Neuron (in vitro differentiated cells): ENCODE data around the gene CEP85L.

Source experiments
- H2AFZ ChIP-seq: one replicate; pipeline ENCODE4 v1.6.1; 2013; ENCODE audit warnings: low read depth, mild to moderate bottlenecking, inconsistent platforms, low read length, moderate library complexity
- H3K27me3 ChIP-seq: one replicate; pipeline ENCODE4 v1.6.1; 2013; ENCODE audit warnings: low read length; ENCODE audit not compliant: insufficient read depth
- H3K36me3 ChIP-seq: one replicate; pipeline ENCODE4 v1.6.1; 2013; ENCODE audit warnings: low read length; ENCODE audit not compliant: insufficient read depth
- H3K4me1 ChIP-seq: one replicate; pipeline ENCODE4 v1.6.1; 2013; ENCODE audit warnings: low read length; ENCODE audit not compliant: insufficient read depth
- H3K4me3 ChIP-seq: 2 replicates; pipeline ENCODE4 v1.5.1; 2013; ENCODE audit warnings: mild to moderate bottlenecking, low read length, moderate library complexity
- H3K9me3 ChIP-seq: one replicate; pipeline ENCODE4 v1.6.1; 2013; ENCODE audit warnings: low read length

The CEP85L gene

GRCh38 chr6:118597636-118598035, 53.8 kb downstream of the CEP85L start:
- H3K9me3 ChIP-seq, result no peaks in the 10 kb centered on the region
- H3K4me3 ChIP-seq, result no peak overlapping the region
- no peak overlapping the region for H2AFZ ChIP-seq
- H3K4me1 ChIP-seq, result peaks cover 3% of the 10 kb centered on the region
- H3K27me3 ChIP-seq, result no peaks in the 10 kb centered on the region
- no peaks in the 10 kb centered on the region for H3K36me3 ChIP-seq

GRCh38 chr6:118596774-118597320, 54.5 kb downstream of the CEP85L start:
- Histone ChIP-seq H3K27me3 (no peaks in the 10 kb centered on the region), H3K9me3 (no peaks in the 10 kb centered on the region), H3K36me3 (no peaks in the 10 kb centered on the region), H2AFZ (no peak overlapping the region), H3K4me1 (peaks cover 3% of the 10 kb centered on the region), H3K4me3 (no peak overlapping the region)

DNA sequence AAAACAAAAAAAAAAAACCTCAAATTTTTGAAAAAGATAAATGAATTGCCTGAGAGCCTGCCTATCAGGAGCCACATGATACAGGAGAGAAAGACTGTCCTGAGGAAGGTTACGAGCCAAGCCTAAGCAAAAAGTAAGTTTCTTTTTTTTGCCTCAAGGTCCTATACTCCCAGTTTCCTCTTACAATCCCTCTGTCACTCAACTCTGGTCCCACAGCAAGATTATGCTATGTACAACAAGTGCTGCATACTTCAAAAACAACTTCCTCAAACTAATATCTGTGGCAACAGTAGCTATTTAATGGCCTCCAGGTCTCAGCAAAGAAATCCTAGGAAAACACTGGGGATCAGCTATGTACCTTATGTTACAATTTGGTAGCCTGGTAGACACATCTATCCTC, 56.5 kb downstream of the CEP85L start:
- H3K9me3 ChIP-seq, result no peaks in the 10 kb centered on the region
- H3K4me1 ChIP-seq, result peaks cover 3% of the 10 kb centered on the region
- H3K4me3 ChIP-seq, result no peak overlapping the region
- H2AFZ ChIP-seq, result no peak overlapping the region
- no peaks in the 10 kb centered on the region for H3K27me3 ChIP-seq
- no peaks in the 10 kb centered on the region for H3K36me3 ChIP-seq

- H3K27me3 ChIP-seq, result no peaks in the 10 kb centered on the region
- H3K4me1 ChIP-seq, result no peaks in the 10 kb centered on the region
Measured at GRCh38 chr6:118591897-118592296, 59.5 kb downstream of the CEP85L start.

DNA sequence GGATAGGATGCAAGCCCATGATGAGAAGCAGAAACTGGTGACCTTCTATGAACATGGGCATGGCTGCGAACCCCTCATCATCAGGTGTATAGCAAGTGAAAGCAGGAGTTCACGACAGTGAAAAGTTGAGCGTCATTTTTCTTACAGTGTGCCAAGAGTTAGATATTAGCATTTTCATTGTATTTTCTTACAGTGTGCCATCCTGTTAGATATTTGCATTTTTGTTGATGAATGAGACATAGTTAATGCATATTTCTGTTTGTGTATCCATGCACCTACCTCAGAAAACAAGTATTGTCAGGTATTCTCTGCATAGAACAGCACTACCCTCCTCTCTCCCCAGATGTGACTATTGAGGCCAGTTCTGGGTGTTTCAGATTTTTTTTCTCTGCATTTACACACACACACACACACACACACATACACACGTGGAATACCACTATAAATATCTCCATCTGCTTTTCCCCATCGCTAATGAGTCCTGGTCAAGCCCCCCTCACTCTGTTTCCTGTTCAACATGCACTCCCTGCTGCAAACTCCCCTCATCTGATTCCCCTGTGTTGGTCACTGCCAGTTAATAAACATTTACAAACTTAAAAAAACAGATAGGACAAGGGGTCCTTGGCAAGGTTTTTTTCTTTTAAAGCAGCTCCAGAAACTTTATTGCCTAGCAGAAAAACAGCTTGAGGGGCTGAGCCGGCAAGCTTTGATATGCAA, 61.6 kb downstream of the CEP85L start:
- Histone ChIP-seq H3K27me3 (no peaks in the 10 kb centered on the region), H3K4me3 (no peak overlapping the region), H3K36me3 (no peaks in the 10 kb centered on the region), H3K9me3 (peaks cover 3% of the 10 kb centered on the region), H2AFZ (no peak overlapping the region), H3K4me1 (no peaks in the 10 kb centered on the region)

More at GRCh38 chr6:118591897-118592296, 59.5 kb downstream of the CEP85L start:
- H2AFZ ChIP-seq, result no peak overlapping the region
- no peaks in the 10 kb centered on the region for H3K36me3 ChIP-seq
- H3K4me3 ChIP-seq, result no peak overlapping the region
- no peaks in the 10 kb centered on the region for H3K9me3 ChIP-seq

- Histone ChIP-seq H3K4me3 (no peak overlapping the region), H3K4me1 (no peaks in the 10 kb centered on the region), H3K9me3 (peaks cover 3% of the 10 kb centered on the region), H3K36me3 (no peaks in the 10 kb centered on the region), H3K27me3 (no peaks in the 10 kb centered on the region), H2AFZ (no peak overlapping the region)
Measured at GRCh38 chr6:118589186-118589585, 62.2 kb downstream of the CEP85L start.

DNA sequence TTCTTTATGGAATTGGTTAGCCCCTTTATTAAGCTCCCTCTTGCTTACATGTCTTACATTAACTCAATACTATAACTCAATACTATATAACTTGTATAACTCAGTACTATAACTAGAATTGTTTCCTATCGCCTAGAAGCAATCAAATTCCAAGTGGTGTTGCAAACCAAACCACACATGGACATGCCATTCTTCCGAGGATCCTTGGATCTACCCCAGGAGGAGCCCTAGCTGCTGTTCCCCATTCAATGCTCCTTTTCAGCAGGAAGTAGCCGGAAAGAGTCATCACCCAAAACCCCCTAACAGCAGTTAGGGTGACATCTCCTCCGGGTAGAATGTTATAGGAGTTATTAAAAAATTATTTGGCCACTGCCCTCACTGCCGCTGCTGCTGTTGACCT, 62.8 kb downstream of the CEP85L start:
- H3K9me3 ChIP-seq, result peaks cover 3% of the 10 kb centered on the region
- no peaks in the 10 kb centered on the region for H3K36me3 ChIP-seq
- H3K4me3 ChIP-seq, result no peak overlapping the region
- no peaks in the 10 kb centered on the region for H3K27me3 ChIP-seq
- no peaks in the 10 kb centered on the region for H3K4me1 ChIP-seq
- no peak overlapping the region for H2AFZ ChIP-seq

DNA sequence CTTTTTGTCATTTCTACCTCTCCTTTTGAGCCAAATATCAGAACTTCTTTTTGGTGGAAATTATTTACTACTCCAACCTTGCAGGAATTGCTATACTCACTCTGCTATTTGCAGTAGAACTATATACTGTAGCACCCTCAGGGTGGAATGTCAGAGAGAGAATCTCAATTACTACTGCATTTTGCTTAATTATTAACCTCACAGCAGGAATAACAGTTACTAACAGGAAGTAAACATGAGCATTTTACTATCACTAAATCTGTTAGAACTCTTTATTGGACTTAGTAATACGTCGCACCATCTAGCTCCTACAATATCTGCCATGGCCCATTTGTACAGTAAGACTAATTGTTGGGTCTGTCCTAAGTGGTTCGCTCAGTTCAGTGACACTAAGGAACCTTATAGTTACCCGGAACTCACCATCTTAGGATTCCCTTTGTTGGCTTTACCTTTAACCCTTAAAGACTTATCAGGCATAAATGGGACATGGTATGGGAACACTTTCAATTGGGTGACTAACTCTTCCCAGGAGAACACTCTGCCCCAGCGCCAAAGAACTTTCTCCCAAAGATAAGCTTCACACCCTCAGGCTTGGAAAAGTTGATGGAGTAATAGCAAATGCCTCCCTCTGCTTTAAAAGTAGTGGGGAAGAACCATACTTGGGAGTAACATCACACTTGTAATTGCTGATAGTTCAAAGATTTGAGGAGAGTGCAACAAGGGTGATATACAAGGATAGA, 64.5 kb downstream of the CEP85L start:
- H2AFZ ChIP-seq, result no peak overlapping the region
- H3K27me3 ChIP-seq, result no peaks in the 10 kb centered on the region
- H3K4me1 ChIP-seq, result no peaks in the 10 kb centered on the region
- no peaks in the 10 kb centered on the region for H3K36me3 ChIP-seq
- H3K4me3 ChIP-seq, result no peak overlapping the region
- peaks cover 3% of the 10 kb centered on the region for H3K9me3 ChIP-seq

DNA sequence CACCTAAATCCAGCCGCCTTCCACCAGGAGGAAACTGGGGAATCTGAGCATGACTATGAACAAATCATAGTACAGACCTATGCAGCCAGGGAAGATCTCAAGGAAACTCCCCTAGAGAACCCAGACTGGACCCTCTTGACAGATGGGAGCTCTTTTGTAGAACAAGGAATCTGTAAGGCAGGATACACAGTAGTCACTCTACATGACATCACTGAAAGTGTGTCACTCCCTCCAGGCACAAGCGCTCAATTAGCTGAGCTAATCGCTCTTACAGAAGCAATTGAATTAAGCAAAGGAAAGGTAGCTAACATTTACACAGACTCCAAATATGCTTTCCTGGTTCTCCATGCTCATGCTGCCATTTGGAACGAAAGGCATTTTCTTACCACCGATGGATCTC, 66.5 kb downstream of the CEP85L start:
- Histone ChIP-seq H3K36me3 (no peaks in the 10 kb centered on the region), H3K4me1 (no peaks in the 10 kb centered on the region), H2AFZ (no peak overlapping the region), H3K9me3 (peaks cover 3% of the 10 kb centered on the region), H3K4me3 (no peak overlapping the region), H3K27me3 (no peaks in the 10 kb centered on the region)

DNA sequence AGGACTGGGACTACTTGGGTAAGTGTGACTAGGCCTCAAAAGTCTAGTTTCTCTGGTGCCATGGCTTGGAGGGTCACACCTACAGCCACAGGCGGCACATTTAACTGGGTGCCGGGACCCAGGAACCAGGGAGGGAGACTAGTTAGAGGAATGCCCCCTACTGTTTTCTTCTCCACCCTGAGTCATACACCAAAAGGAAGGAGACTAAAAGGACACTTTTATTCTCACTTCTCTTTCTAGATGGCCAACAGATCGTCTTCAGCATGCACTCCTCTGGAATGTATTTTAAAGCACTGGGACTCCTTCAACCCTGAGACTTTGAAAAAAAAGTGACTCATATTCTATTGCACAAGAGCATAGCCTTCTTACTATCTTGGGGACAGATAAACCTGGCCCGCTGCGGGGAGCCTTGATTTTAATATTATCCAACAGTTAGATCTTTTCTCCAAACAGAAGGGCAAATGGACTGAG, 69.9 kb downstream of the CEP85L start:
- H3K4me3 ChIP-seq, result no peak overlapping the region
- H3K4me1 ChIP-seq, result no peaks in the 10 kb centered on the region
- H3K36me3 ChIP-seq, result no peaks in the 10 kb centered on the region
- no peaks in the 10 kb centered on the region for H3K27me3 ChIP-seq
- no peak overlapping the region for H2AFZ ChIP-seq
- peaks cover 7% of the 10 kb centered on the region for H3K9me3 ChIP-seq

DNA sequence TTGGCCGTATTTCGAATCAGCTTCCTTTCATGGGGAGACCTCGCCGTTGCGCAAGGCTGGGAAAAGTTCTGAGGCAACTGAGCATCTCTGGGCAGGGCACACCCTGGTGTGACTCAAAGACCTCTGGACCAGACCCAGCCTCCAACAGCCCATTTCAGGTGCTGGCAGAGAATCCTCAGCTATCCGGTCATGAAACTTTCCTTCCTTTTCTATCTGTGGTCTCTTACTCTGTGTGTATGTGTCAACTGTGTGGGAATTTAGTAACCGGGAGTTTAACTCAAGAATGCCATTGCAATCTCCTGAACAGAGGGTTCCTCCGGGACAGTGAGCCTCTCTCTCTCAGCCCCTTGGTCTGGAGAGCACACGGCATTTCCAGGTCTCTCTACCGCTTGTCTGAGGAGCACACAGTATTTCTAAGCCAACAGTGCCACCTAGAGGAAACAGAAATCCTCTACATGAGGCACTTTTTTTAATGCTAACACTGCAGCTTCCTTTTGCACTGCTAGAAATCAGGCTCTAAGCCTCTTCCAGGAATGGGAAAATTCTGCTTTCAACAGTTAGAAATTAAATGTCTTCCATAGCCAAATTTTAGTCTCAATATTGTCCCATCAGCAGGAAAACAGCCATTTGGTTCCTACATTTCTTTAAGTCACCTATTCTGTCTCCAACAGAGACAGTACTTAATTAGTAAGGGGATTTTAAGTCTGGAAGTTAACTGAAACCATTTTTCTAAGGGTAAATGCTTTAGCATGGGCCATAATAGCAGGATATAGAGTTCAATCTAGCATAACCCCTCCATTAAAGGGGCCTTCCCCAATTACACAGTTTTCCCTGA, 70.6 kb downstream of the CEP85L start:
- H3K4me3 ChIP-seq, result no peak overlapping the region
- H3K9me3 ChIP-seq, result peaks cover 4% of the 10 kb centered on the region

GRCh38 chr6:118579786-118580185, 71.6 kb downstream of the CEP85L start:
- no peaks in the 10 kb centered on the region for H3K36me3 ChIP-seq
- no peaks in the 10 kb centered on the region for H3K27me3 ChIP-seq
- H3K9me3 ChIP-seq, result peaks cover 5% of the 10 kb centered on the region
- H3K4me3 ChIP-seq, result no peak overlapping the region
- H2AFZ ChIP-seq, result no peak overlapping the region
- H3K4me1 ChIP-seq, result no peaks in the 10 kb centered on the region

More for the DNA sequence above, 70.6 kb downstream of the CEP85L start:
- Histone ChIP-seq H3K27me3 (no peaks in the 10 kb centered on the region), H3K36me3 (no peaks in the 10 kb centered on the region), H2AFZ (no peak overlapping the region), H3K4me1 (no peaks in the 10 kb centered on the region)

- Histone ChIP-seq H3K27me3 (no peaks in the 10 kb centered on the region), H3K4me1 (no peaks in the 10 kb centered on the region), H3K9me3 (peaks cover 14% of the 10 kb centered on the region), H3K36me3 (no peaks in the 10 kb centered on the region), H2AFZ (no peak overlapping the region), H3K4me3 (no peak overlapping the region)
Measured at GRCh38 chr6:118578617-118579016, 72.8 kb downstream of the CEP85L start.
